Measurements from ENCODE around the gene NFIX.
A peak's percentile ranks its signal among the peaks of the same experiment; 100 is the strongest.
"Not testable (repeated sequence)": the region's sequence is repeated elsewhere in the genome, so short reads cannot be mapped to it uniquely, and the experiment has no call there.

The NFIX gene

DNA sequence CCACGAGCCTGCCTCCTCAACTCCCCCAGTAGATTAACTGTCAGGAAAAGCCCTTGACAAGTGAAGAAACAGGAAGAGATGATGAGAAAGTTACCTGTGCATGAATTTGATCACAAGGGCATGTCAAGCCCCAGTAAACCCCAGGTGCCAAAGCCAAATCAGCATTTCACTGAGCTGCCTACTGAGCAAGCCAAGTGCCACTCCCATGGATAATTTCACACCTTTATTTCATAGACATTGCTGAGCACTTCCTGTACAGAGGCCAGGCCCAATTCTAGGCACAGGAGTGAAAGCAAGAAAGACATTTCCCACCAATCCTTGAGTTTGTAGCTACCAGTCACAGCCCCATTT lies 40.7 kb upstream of the NFIX start:
- TF ChIP-seq, protein P1, sequence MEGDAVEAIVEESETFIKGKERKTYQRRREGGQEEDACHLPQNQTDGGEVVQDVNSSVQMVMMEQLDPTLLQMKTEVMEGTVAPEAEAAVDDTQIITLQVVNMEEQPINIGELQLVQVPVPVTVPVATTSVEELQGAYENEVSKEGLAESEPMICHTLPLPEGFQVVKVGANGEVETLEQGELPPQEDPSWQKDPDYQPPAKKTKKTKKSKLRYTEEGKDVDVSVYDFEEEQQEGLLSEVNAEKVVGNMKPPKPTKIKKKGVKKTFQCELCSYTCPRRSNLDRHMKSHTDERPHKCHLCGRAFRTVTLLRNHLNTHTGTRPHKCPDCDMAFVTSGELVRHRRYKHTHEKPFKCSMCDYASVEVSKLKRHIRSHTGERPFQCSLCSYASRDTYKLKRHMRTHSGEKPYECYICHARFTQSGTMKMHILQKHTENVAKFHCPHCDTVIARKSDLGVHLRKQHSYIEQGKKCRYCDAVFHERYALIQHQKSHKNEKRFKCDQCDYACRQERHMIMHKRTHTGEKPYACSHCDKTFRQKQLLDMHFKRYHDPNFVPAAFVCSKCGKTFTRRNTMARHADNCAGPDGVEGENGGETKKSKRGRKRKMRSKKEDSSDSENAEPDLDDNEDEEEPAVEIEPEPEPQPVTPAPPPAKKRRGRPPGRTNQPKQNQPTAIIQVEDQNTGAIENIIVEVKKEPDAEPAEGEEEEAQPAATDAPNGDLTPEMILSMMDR (conservative IDR thresholded peaks at IDR 0.05; ENCODE audit: low read length): no peak
- DNase-seq (ENCODE audit: low read depth): no peak
- no peak overlapping the region for H3K4me3 ChIP-seq (ENCODE audit: low read length)

DNA sequence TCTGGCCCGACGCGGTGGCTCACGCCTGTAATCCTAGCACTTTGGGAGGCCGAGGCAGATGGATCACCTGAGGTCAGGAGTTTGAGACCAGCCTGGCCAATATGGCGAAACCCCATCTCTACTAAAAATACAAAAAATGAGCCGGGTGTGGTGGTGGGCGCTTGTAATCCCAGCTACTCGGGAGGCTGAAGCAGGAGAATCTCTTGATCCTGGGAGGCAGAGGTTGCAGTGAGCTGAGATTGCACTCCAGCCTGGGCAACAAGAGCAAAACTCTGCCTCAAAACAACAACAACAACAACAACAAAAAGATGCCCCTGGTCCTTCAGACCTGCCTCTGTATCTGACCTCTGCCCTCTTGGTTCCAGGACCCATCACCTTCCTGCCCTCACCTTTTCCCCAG lies 39.7 kb upstream of the NFIX start:
- peak overlapping the region; percentile 95 for H3K4me3 ChIP-seq (ENCODE audit: low read length)

DNA sequence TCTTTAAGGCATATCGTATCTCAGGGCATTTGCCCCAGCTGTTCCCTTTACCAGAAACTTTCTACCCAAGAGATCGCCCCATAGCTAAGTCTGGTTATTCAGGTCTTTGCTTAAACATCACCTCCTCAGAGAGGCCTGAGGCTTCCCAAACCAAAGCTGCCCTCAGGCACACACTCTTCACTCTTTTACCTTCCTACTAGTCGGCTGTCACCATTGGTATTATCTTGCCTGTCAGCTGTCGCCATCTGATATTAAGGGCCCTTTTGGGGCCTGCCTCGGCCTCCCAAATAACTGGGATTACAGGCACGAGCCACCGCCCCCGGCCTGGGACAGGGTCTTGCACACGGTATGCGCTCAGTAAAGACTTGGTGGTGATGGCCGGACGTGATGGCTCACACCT lies 39.3 kb upstream of the NFIX start:
- no peak for DNase-seq (ENCODE audit: low read depth)
- TF ChIP-seq, protein P1 (conservative IDR thresholded peaks at IDR 0.05; ENCODE audit: low read length): no peak
- H3K4me3 ChIP-seq (ENCODE audit: low read length): peak overlapping the region; percentile 95

More for the DNA sequence above, 39.7 kb upstream of the NFIX start:
- DNase-seq (ENCODE audit: low read depth): not testable (repeated sequence)

DNA sequence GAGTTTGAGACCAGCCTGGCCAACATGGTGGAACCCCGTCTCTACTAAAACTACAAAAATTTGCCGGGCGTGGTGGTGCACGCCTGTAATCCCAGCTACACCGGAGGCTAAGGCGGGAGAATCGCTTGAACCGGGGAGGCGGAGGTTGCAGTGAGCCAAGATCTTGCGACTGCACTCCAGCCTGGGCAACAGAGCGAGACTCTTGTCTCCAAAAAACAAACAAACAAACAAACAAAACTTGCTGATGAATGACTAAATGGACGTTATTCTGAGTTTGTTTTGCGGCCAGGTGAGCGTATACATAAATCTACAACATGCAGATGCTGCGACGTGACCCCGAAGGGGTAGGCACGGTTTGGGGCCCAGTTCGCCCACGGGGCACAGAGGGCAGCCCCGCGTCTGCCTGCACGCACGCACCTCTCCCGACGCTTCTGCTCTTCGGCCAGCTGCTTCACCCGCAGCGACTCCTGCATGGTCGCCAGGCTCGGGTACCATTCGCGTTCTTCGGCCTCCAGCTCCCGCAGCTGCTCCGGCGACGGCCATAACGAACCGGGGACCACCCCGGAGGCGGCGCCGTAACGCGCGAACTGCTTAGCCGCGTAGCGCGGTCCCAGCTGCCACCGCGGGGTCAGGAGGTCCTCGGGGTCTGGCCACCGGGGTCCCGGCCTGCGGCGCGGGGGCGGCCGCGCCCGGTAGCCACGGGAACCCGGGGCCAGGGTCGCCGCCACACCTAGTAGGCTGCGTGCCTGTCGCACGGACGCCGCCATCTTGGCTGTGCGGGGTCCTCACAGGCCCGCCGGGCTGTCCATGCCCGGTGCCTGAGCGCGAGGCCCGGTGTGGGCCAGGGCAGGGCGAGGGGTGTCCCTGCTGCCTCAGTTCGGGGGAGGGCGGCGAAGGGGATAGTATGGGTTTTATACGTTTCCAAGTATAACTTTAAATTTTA lies 38.6 kb upstream of the NFIX start, which contains the start of gene GADD45GIP1:
Gene GADD45GIP1 (minus strand): TSS at position 778 of the 943 bp plus-strand sequence. CDS start 11 bp downstream, at position 767.
- DNase-seq (ENCODE audit: low read depth): peak; percentile 74
- TF ChIP-seq, protein P1 (conservative IDR thresholded peaks at IDR 0.05; ENCODE audit: low read length): no peak

DNA sequence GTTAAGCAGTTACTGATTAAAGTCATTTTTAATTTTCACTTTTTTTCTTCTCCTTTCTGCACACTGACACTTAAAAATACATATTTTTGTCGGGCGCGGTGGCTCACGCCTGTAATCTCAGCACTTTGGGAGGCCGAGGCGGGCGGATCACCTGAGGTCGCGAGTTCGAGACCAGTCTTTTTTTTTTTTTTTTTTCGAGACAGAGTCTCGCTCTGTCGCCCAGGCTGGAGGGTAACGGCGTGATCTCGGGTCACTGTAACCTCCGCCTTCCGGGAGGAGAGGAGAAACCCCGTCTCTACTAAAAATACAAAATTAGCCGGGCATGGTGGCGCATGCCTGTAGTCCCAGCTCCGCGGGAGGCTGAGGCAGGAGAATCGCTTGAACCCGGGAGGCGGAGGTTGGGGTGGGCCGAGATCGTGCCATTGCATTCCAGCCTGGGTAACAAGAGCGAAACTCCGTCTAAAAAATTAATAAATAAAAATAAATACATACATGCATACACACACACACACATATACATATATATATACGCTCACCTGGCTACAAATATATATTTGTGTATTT lies 37.8 kb upstream of the NFIX start:
- DNase-seq (ENCODE audit: low read depth): not testable (repeated sequence)
- H3K4me3 ChIP-seq (ENCODE audit: low read length): peak overlapping the region; percentile 95

More for the DNA sequence above, 38.6 kb upstream of the NFIX start, which contains the start of gene GADD45GIP1:
- H3K4me3 ChIP-seq (ENCODE audit: low read length): peak within 1 kb of the TSS; percentile 95

DNA sequence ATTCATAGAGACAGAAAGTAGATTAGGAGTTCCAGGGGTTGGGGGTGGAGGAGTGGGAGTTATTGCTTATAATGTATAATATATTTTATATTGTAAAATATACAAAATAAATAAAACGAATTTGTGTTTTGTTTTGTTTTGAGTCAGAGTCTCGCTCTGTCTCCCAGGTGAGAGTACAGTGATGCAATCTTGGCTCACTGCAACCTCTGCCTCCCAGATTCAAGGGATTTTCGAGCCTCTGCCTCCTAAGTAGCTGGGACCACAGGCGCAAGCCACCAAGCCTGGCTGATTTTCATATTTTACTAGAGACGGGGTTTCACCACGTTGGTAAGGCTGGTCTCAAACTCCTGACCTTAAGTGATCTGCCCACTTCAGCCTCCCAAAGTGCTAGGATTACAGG lies 35.8 kb upstream of the NFIX start:
- TF ChIP-seq, protein P1 (conservative IDR thresholded peaks at IDR 0.05; ENCODE audit: low read length): no peak

DNA sequence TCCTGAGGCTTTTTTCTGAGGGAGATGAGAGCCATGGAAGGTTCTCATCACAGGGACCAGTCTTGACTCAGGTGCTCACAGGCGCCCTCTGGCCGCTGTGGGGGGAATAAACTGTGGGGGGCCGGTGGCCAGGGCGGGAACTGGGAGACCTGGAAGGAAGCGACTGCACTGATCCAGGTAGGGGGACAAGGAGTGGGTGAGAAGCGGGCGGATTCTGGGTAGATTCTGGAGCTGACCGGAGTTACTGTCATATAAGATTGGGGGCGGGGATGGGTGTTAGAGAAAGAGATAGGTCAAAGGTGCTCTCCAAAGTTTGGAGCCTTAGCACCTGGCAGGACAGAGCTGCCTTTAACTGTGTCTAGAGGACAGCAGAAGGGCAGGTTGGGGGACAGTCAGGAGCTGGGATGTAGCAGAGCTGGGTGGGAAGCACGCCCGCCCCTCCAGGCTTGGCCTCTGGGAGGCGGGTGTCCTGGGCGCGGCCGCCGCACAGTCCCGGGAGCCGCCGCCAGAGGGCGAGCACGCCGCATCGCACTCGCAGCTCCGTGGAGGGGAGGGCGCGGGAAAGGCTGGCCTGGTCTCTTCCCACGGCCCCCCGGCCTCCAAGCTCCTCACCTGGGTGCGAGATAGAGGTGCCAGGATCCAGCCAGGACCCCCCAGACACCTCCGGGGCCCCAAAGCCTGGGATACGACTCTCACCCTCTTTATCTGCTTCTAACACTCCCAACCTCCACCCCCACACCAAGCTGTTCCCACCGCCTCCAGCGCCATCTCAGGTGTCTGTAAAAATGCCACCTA lies 30.1 kb upstream of the NFIX start:
- TF ChIP-seq, protein P1 (conservative IDR thresholded peaks at IDR 0.05; ENCODE audit: low read length): peak; percentile 74
- DNase-seq (ENCODE audit: low read depth): peak; percentile 59
- H3K4me3 ChIP-seq (ENCODE audit: low read length): peak overlapping the region; percentile 74

More for the DNA sequence above, 35.8 kb upstream of the NFIX start:
- no peak for DNase-seq (ENCODE audit: low read depth)
- H3K4me3 ChIP-seq (ENCODE audit: low read length): no peak overlapping the region

Measured in AG10803 (cell line).